GM12878 (cell line): ENCODE results near the gene PLAGL1. TPM values are rescaled to one million over a fixed set of nuclear protein-coding genes. Genes with fewer than 3 reads are reported as not detected.

Experiments used
- ATAC-seq: fragments of 200-7000 bp; cut with Tn5 transposase; 3 replicates; pipeline ENCODE4 v1.9.1; 2020; ENCODE audit warnings: mild to moderate bottlenecking, moderate library complexity
- BruUV-seq: library from RNA; stranded (reverse); fragments of 400-500 nt; replicated peaks from 2 replicates; lab custom pipeline; 2021; lab: Mats Ljungman, UMichigan
- CTCF ChIA-PET: fragments of 300-600 bp; sonication (Branson Sonifier 250); formaldehyde crosslinking; extraction: SDS; loops from one replicate; lab custom pipeline; 2021; ENCODE audit warnings: inconsistent platforms; lab: Yijun Ruan, JAX
- POLR2A ChIA-PET: fragments of 350-600 bp; formaldehyde crosslinking; extraction: SDS; loops from one replicate; lab custom pipeline; 2021; ENCODE audit warnings: inconsistent platforms; lab: Charles Lee
- RAD21 ChIA-PET: fragments of 300-600 bp; sonication (Branson Sonifier 250); formaldehyde crosslinking; loops from one replicate; lab custom pipeline; 2023; ENCODE audit warnings: antibody characterized with exemption; ENCODE audit not compliant: unreplicated experiment; lab: Charles Lee
- SMC1A ChIA-PET: fragments of 300-600 bp; sonication (Branson Sonifier 250); formaldehyde crosslinking; loops from one replicate; lab custom pipeline; 2023; ENCODE audit not compliant: unreplicated experiment, uncharacterized antibody; lab: Charles Lee
- DNase-seq: peaks from one replicate; pipeline ENCODE4 v3.0.0-alpha.2; 2011; ENCODE audit warnings: low read depth, low spot score
- FAIRE-seq: peaks from 3 replicates; lab custom pipeline; 2011; peaks lifted over from hg19 to GRCh38; lab: Jason Lieb, UNC
- H2AFZ ChIP-seq: 2 replicates; pipeline ENCODE4 v1.6.0; 2011; ENCODE audit warnings: low read depth, low read length, control low read depth; ENCODE audit not compliant: control insufficient read depth
- H3K27ac ChIP-seq: 2 replicates; pipeline ENCODE4 v1.5.1; 2011; ENCODE audit warnings: control low read depth; ENCODE audit not compliant: control insufficient read depth, insufficient read depth
- H3K27me3 ChIP-seq, 2 experiments: replicated peaks in 1 of 2; 2 replicates each; pipeline versions ENCODE4 v1.6.0 to v1.6.1; 2011; ENCODE audit warnings: low read length in 1 of 2; ENCODE audit not compliant: control insufficient read depth in 2 of 2, insufficient read depth in 2 of 2
- H3K36me3 ChIP-seq, 2 experiments: 2 replicates each; pipeline ENCODE4 v1.5.1; 2011; ENCODE audit warnings: low read length in 1 of 2; ENCODE audit not compliant: control insufficient read depth in 2 of 2, insufficient read depth in 2 of 2
- H3K4me1 ChIP-seq: 2 replicates; pipeline ENCODE4 v1.6.1; 2011; ENCODE audit warnings: mild to moderate bottlenecking, low read length, moderate library complexity, mixed read lengths; ENCODE audit not compliant: control insufficient read depth, insufficient read depth
- H3K4me2 ChIP-seq: 2 replicates; pipeline ENCODE4 v1.6.0; 2011; ENCODE audit warnings: control low read depth; ENCODE audit not compliant: control insufficient read depth, insufficient read depth
- H3K4me3 ChIP-seq: fragments of 200-600 bp; sonication (generic); 2 replicates; pipeline ENCODE4 v1.5.1; 2016
- H3K79me2 ChIP-seq: 2 replicates; pipeline ENCODE4 v1.6.0; 2011; ENCODE audit warnings: low read length; ENCODE audit not compliant: control insufficient read depth, insufficient read depth
- H3K9ac ChIP-seq: 2 replicates; pipeline ENCODE4 v1.8.0; 2011; ENCODE audit warnings: low read length, control low read depth, mixed read lengths; ENCODE audit not compliant: control insufficient read depth, insufficient read depth
- H3K9me3 ChIP-seq: replicated peaks from 3 replicates; pipeline ENCODE4 v1.5.1; 2011; ENCODE audit warnings: mild to moderate bottlenecking, low read length; ENCODE audit not compliant: control insufficient read depth, insufficient read depth
- H4K20me1 ChIP-seq: 2 replicates; pipeline ENCODE4 v1.6.0; 2011; ENCODE audit not compliant: control insufficient read depth, insufficient read depth
- BCL11A ChIP-seq: IDR thresholded peaks from 2 replicates; pipeline ENCODE4 v1.6.1; 2011; ENCODE audit warnings: low read depth, low read length
- CHD1 ChIP-seq: IDR thresholded peaks from 2 replicates; pipeline ENCODE4 v1.6.1; 2012; ENCODE audit warnings: low read depth, low read length, improper control_type of control experiment
- CREB1 ChIP-seq: IDR thresholded peaks from 2 replicates; pipeline ENCODE4 v1.6.1; 2012; ENCODE audit warnings: low read depth, mild to moderate bottlenecking, inconsistent platforms
- ETV6 ChIP-seq, 2 experiments: fragments of 450-650 bp in 1 of 2; IDR thresholded peaks in 1 of 2; conservative IDR thresholded peaks in 1 of 2; 2 replicates each; pipeline ENCODE4 v1.6.1; 2014; ENCODE audit warnings: antibody characterized with exemption in 1 of 2, borderline replicate concordance in 1 of 2, low read depth in 1 of 2, mild to moderate bottlenecking in 1 of 2, moderate library complexity in 1 of 2
- GABPA ChIP-seq: IDR thresholded peaks from 2 replicates; pipeline ENCODE4 v1.6.1; 2014; ENCODE audit warnings: antibody characterized with exemption, low read depth, mild to moderate bottlenecking, inconsistent platforms
- HDGF ChIP-seq: fragments of 450-650 bp; IDR thresholded peaks from 2 replicates; pipeline ENCODE4 v1.6.1; 2016; ENCODE audit warnings: antibody characterized with exemption
- JUND ChIP-seq: IDR thresholded peaks from 2 replicates; pipeline ENCODE4 v1.6.1; 2012; ENCODE audit warnings: low read depth, mild to moderate bottlenecking, low read length, improper control_type of control experiment, moderate library complexity
- NKRF ChIP-seq: fragments of 450-650 bp; conservative IDR thresholded peaks from 2 replicates; pipeline ENCODE4 v1.6.1; 2017; ENCODE audit warnings: mild to moderate bottlenecking, moderate library complexity
- PAX5 ChIP-seq: IDR thresholded peaks from 2 replicates; pipeline ENCODE4 v1.6.1; 2011; ENCODE audit warnings: low read depth, low read length, borderline replicate concordance
- RELA ChIP-seq: fragments of 450-650 bp; IDR thresholded peaks from 2 replicates; pipeline ENCODE4 v1.8.0; 2014; ENCODE audit warnings: borderline replicate concordance; ENCODE audit not compliant: partially characterized antibody
- SMAD5 ChIP-seq: IDR thresholded peaks from 2 replicates; pipeline ENCODE4 v1.6.1; 2016; ENCODE audit warnings: antibody characterized with exemption, low read depth
- SREBF1 ChIP-seq: IDR thresholded peaks from 2 replicates; pipeline ENCODE4 v1.6.1; 2012; ENCODE audit warnings: mild to moderate bottlenecking, low read length
- STAT1 ChIP-seq: fragments of 450-650 bp; conservative IDR thresholded peaks from 2 replicates; pipeline ENCODE4 v1.6.1; 2014; ENCODE audit warnings: antibody characterized with exemption, mild to moderate bottlenecking
- STAT3 ChIP-seq: IDR thresholded peaks from 2 replicates; pipeline ENCODE4 v1.6.1; 2011; ENCODE audit warnings: low read depth, low read length, improper control_type of control experiment
- SUZ12 ChIP-seq: fragments of 200-600 bp; sonication (generic); IDR thresholded peaks from one replicate; pipeline ENCODE4 v1.6.1; 2018; ENCODE audit warnings: antibody characterized with exemption, mild to moderate bottlenecking; ENCODE audit not compliant: unreplicated experiment
- YY1 ChIP-seq: IDR thresholded peaks from 2 replicates; pipeline ENCODE4 v1.6.1; 2011; ENCODE audit warnings: low read depth, mild to moderate bottlenecking, low read length
- ZNF622 ChIP-seq: fragments of 450-650 bp; IDR thresholded peaks from 2 replicates; pipeline ENCODE4 v1.6.1; 2017; ENCODE audit warnings: mild to moderate bottlenecking, inconsistent platforms
- WGBS: methylation state at CpG from one replicate; pipeline ENCODE4 v1.1.6; 2016; ENCODE audit warnings: low lambda C conversion rate; ENCODE audit not compliant: insufficient replicate concordance, insufficient coverage; ENCODE audit errors: missing lambda C conversion rate; 5-methylcytosine and 5-hydroxymethylcytosine counted together
- in situ Hi-C: fragments of 300-500 bp; cut with MboI; formaldehyde crosslinking; loops from 9 replicates; pipeline ENCODE4 v1.14.3; 2018; ENCODE audit warnings: mixed read lengths
- intact Hi-C: fragments of 100-400 bp; cut with micrococcal nuclease; formaldehyde crosslinking; loops from one replicate; pipeline ENCODE4 v1.14.2; 2022; ENCODE audit not compliant: unreplicated experiment
- polyA plus RNA-seq, 11 experiments: library from polyadenylated mRNA; depleted of rRNA in 4 of 11; unstranded in 6 of 11; stranded (reverse) in 5 of 11; fragments of >200 nt; fragmentation: Nextera tagmentation in 4 of 11; fragmentation: Illumina TruSeq in 1 of 11; extraction: Ambion mirVana in 4 of 11; extraction: Trizol in 1 of 11; gene quantifications; 1 replicate in 1 of 11; 2 replicates in 10 of 11; pipeline versions ENCODE4 v1.2.1 to v1.2.3, GENCODE V29; 2011 to 2016; ENCODE audit warnings: inconsistent platforms in 2 of 11, missing spikeins in 2 of 11, low read depth in 1 of 11
- total RNA-seq, 4 experiments: library from RNA; depleted of rRNA in 3 of 4; stranded (reverse); fragments of >200 nt in 3 of 4; fragmentation: Illumina TruSeq in 1 of 4; extraction: Trizol in 1 of 4; gene quantifications; 2 replicates each; pipeline versions ENCODE4 v1.2.1 to v1.2.3, GENCODE V29; 2013 to 2021

PLAGL1 gene
- total and polyA plus RNA-seq, 10 of the 15 experiments (the other 5 are each of a cell fraction or from before 2014, with no cell fraction given) = 2.6 to 19.1 (median 5.7) TPM

GRCh38 chr6:143953922-143954321 is 54.1 kb downstream of the PLAGL1 start:
- Histone ChIP-seq H3K9me3 (no peaks in the 10 kb centered on the region), H3K4me2 (no peak overlapping the region), H3K9ac (no peak overlapping the region), H3K36me3 (no peaks in the 10 kb centered on the region), H3K79me2 (no peaks in the 10 kb centered on the region), H3K27ac (no peak overlapping the region), H2AFZ (no peak overlapping the region), H3K27me3 (no peaks in the 10 kb centered on the region), H4K20me1 (no peaks in the 10 kb centered on the region), H3K4me3 (no peak overlapping the region), H3K4me1 (no peaks in the 10 kb centered on the region; the same call in 1 of the 2 replicates)
- TF ChIP-seq HDGF = no peak
- no peak for TF ChIP-seq NKRF
- no peak for TF ChIP-seq YY1
- no peak for TF ChIP-seq PAX5
- no peak for TF ChIP-seq STAT1
- no peak for TF ChIP-seq CHD1
- TF ChIP-seq BCL11A = no peak
- TF ChIP-seq STAT3 = no peak
- TF ChIP-seq ZNF622 = no peak
- no peak for TF ChIP-seq CREB1
- no peak for TF ChIP-seq ETV6 (conservative IDR thresholded peaks at IDR 0.05 in 1 of 2, IDR thresholded peaks at IDR 0.05 in 1 of 2; ENCODE audit: borderline replicate concordance in 1 of 2, low read depth in 1 of 2)
- no peak for TF ChIP-seq GABPA
- no peak for TF ChIP-seq SREBF1
- TF ChIP-seq SUZ12 = no peak
- no peak for TF ChIP-seq RELA
- TF ChIP-seq SMAD5 = no peak
- no peak for TF ChIP-seq JUND
- RAD21 ChIA-PET = interaction anchor here (0.6 to 1.3 kb wide), 2 partner anchors 13 to 113 kb away, joined by 4 to 6 read pairs; no protein-coding TSS in a partner anchor
- no peak for DNase-seq
- in situ Hi-C loops = no loop called here
- ATAC-seq = no peak
- CTCF ChIA-PET = interaction anchor here (0.7 to 1.7 kb wide), 4 partner anchors 9 to 130 kb away, joined by 3 to 12 read pairs (median 6); no protein-coding TSS in a partner anchor
- POLR2A ChIA-PET = no interaction called here
- SMC1A ChIA-PET = interaction anchor here (1.1 to 3.3 kb wide), 2 partner anchors 11 to 14 kb away, joined by 4 to 12 read pairs; no protein-coding TSS in a partner anchor
- WGBS = 70% methylated on average over 4 of the region's 4 CpGs
- FAIRE-seq = no peak
- BruUV-seq = no TSS peak
- intact Hi-C loops = no loop called here
